ENCODE results near the gene NAA50. TPM values are rescaled to one million over a fixed set of nuclear protein-coding genes. Genes with fewer than 3 reads are reported as not detected.
A peak's percentile ranks its signal among the peaks of the same experiment; 100 is the strongest.

NAA50 gene
- total RNA-seq, 5 donors from 2014 or later (not counting 1 experiment from before 2014, with no cell fraction given) = 49.0 to 67.1 (median 61.8) TPM

- no peaks in the 10 kb centered on the region for H3K4me1 ChIP-seq (ENCODE audit: control insufficient read depth in 1 of 2, extremely low read depth in 1 of 2, insufficient read depth in 2 of 2, low read length in 2 of 2)
- peaks cover 0 to 2% of the 10 kb centered on the region in 2 donors for H3K36me3 ChIP-seq (ENCODE audit: control insufficient read depth in 2 of 2, extremely low read depth in 1 of 2, insufficient read depth in 1 of 2, low read length in 1 of 2)
- POLR2A ChIA-PET = interaction anchor here in 1 of 2 donors (0.6 kb wide), 1 partner anchor 139 kb away, joined by 3 read pairs; no protein-coding TSS in a partner anchor
- H3K9me3 ChIP-seq = peaks cover 2% of the 10 kb centered on the region
- H3K36me3 Mint-ChIP-seq = peaks cover 18% of the 10 kb centered on the region
- H3K4me1 Mint-ChIP-seq = peaks cover 7 to 16% (median 9%) of the 10 kb centered on the region in 3 donors
- H3K4me3 Mint-ChIP-seq = no peak overlapping the region
- CTCF ChIA-PET = no interaction called here
- H3K9me3 Mint-ChIP-seq = peaks cover 0 to 4% (median 3%) of the 10 kb centered on the region in 3 donors
- H3K27me3 ChIP-seq (replicated peaks in 1 of 2; ENCODE audit: control insufficient read depth in 2 of 2, extremely low read depth in 1 of 2, insufficient read depth in 2 of 2, low read length in 1 of 2) = no peaks in the 10 kb centered on the region
- no peak overlapping the region for H3K27ac ChIP-seq (ENCODE audit: low read length)
- no peak overlapping the region for H3K27ac Mint-ChIP-seq
- DNase-seq (no peak), ATAC-seq (replicated peaks in 1 of 4) (no peak)
- no CpG with 5 or more reads among the region's 1 CpG for WGBS (ENCODE audit: insufficient coverage)
- H3K4me3 ChIP-seq (ENCODE audit: control insufficient read depth in 1 of 2, extremely low read depth in 1 of 2, low read length in 1 of 2) = no peak overlapping the region
- H3K27me3 Mint-ChIP-seq = no peaks in the 10 kb centered on the region
Measured at GRCh38 chr3:113758389-113759024, 12.5 kb upstream of the NAA50 start.

GRCh38 chr3:113754494-113755159 lies 8.6 kb upstream of the NAA50 start:
- WGBS (ENCODE audit: insufficient coverage) = no CpG with 5 or more reads among the region's 5 CpGs
- H3K4me1 Mint-ChIP-seq = peaks cover 15 to 25% (median 16%) of the 10 kb centered on the region in 3 donors
- H3K27me3 Mint-ChIP-seq = no peaks in the 10 kb centered on the region
- H3K27ac Mint-ChIP-seq = no peak overlapping the region
- peaks cover 0 to 4% (median 3%) of the 10 kb centered on the region in 3 donors for H3K9me3 Mint-ChIP-seq
- Histone ChIP-seq H3K36me3 (ENCODE audit: control insufficient read depth in 2 of 2, extremely low read depth in 1 of 2, insufficient read depth in 1 of 2, low read length in 1 of 2) (no peaks in the 10 kb centered on the region), H3K9me3 (peaks cover 2% of the 10 kb centered on the region), H3K4me3 (ENCODE audit: control insufficient read depth in 1 of 2, extremely low read depth in 1 of 2, low read length in 1 of 2) (no peak overlapping the region), H3K27ac (ENCODE audit: low read length) (no peak overlapping the region), H3K4me1 (ENCODE audit: control insufficient read depth in 1 of 2, extremely low read depth in 1 of 2, insufficient read depth in 2 of 2, low read length in 2 of 2) (no peaks in the 10 kb centered on the region), H3K27me3 (replicated peaks in 1 of 2; ENCODE audit: control insufficient read depth in 2 of 2, extremely low read depth in 1 of 2, insufficient read depth in 2 of 2, low read length in 1 of 2) (no peaks in the 10 kb centered on the region)
- no peak overlapping the region for H3K4me3 Mint-ChIP-seq
- ATAC-seq (replicated peaks in 1 of 4) (no peak), DNase-seq (no peak)
- peaks cover 18% of the 10 kb centered on the region for H3K36me3 Mint-ChIP-seq
- ChIA-PET POLR2A (no interaction called here), CTCF (interaction anchor here in 1 of 2 donors (0.5 to 0.7 kb wide), 3 partner anchors 10 to 171 kb away, joined by 3 to 4 read pairs (median 3); no protein-coding TSS in a partner anchor)

- no peaks in the 10 kb centered on the region for H3K4me1 ChIP-seq (ENCODE audit: control insufficient read depth in 1 of 2, extremely low read depth in 1 of 2, insufficient read depth in 2 of 2, low read length in 2 of 2)
- peaks cover 22 to 35% (median 26%) of the 10 kb centered on the region in 3 donors for H3K4me1 Mint-ChIP-seq
- ATAC-seq (replicated peaks in 1 of 4) = no peak
- no peak overlapping the region for H3K27ac Mint-ChIP-seq
- peaks cover 14% of the 10 kb centered on the region for H3K36me3 Mint-ChIP-seq
- H3K4me3 Mint-ChIP-seq = no peak overlapping the region
- peaks cover 2% of the 10 kb centered on the region for H3K9me3 ChIP-seq
- H3K27me3 ChIP-seq (replicated peaks in 1 of 2; ENCODE audit: control insufficient read depth in 2 of 2, extremely low read depth in 1 of 2, insufficient read depth in 2 of 2, low read length in 1 of 2) = no peaks in the 10 kb centered on the region
- 86% methylated on average over 2 of the region's 4 CpGs for WGBS (ENCODE audit: insufficient coverage)
- ChIA-PET CTCF (interaction anchor here in 1 of 2 donors (0.6 to 0.7 kb wide), 3 partner anchors 58 to 81 kb away, joined by 3 to 13 read pairs (median 3); no protein-coding TSS in a partner anchor), POLR2A (no interaction called here)
- no peaks in the 10 kb centered on the region for H3K27me3 Mint-ChIP-seq
- H3K36me3 ChIP-seq (ENCODE audit: control insufficient read depth in 2 of 2, extremely low read depth in 1 of 2, insufficient read depth in 1 of 2, low read length in 1 of 2) = no peaks in the 10 kb centered on the region
- no peak overlapping the region for H3K27ac ChIP-seq (ENCODE audit: low read length)
- H3K4me3 ChIP-seq (ENCODE audit: control insufficient read depth in 1 of 2, extremely low read depth in 1 of 2, low read length in 1 of 2) = no peak overlapping the region
- H3K9me3 Mint-ChIP-seq = peaks cover 0 to 4% (median 3%) of the 10 kb centered on the region in 3 donors
- no peak for DNase-seq
Measured at GRCh38 chr3:113753376-113753985, 7.4 kb upstream of the NAA50 start.

- no peaks in the 10 kb centered on the region for H3K36me3 ChIP-seq (ENCODE audit: control insufficient read depth in 2 of 2, extremely low read depth in 1 of 2, insufficient read depth in 1 of 2, low read length in 1 of 2)
- Mint-ChIP-seq H3K27me3 (no peaks in the 10 kb centered on the region), H3K4me1 (peaks cover 27 to 51% (median 37%) of the 10 kb centered on the region in 3 donors), H3K9me3 (no peaks in the 10 kb centered on the region), H3K27ac (no peak overlapping the region), H3K36me3 (peaks cover 6% of the 10 kb centered on the region), H3K4me3 (no peak overlapping the region)
- no peak overlapping the region for H3K27ac ChIP-seq (ENCODE audit: low read length)
- no peaks in the 10 kb centered on the region for H3K27me3 ChIP-seq (replicated peaks in 1 of 2; ENCODE audit: control insufficient read depth in 2 of 2, extremely low read depth in 1 of 2, insufficient read depth in 2 of 2, low read length in 1 of 2)
- no peak overlapping the region for H3K4me3 ChIP-seq (ENCODE audit: control insufficient read depth in 1 of 2, extremely low read depth in 1 of 2, low read length in 1 of 2)
- ATAC-seq (replicated peaks in 1 of 4) (no peak), DNase-seq (no peak)
- CTCF ChIA-PET = interaction anchor here (0.6 to 1.5 kb wide), 4 partner anchors 10 to 791 kb away, joined by 3 to 5 read pairs (median 4); no protein-coding TSS in a partner anchor
- no peaks in the 10 kb centered on the region for H3K9me3 ChIP-seq
- POLR2A ChIA-PET = no interaction called here
- peaks cover 5 to 9% of the 10 kb centered on the region in 2 experiments for H3K4me1 ChIP-seq (ENCODE audit: control insufficient read depth in 1 of 2, extremely low read depth in 1 of 2, insufficient read depth in 2 of 2, low read length in 2 of 2)
Measured at GRCh38 chr3:113751141-113751540, 5.1 kb upstream of the NAA50 start.

- H3K27me3 Mint-ChIP-seq = no peaks in the 10 kb centered on the region
- peak overlapping the region; percentile 97 to 100 for H3K27ac Mint-ChIP-seq
- DNase-seq = peak in 3 of 35 experiments; percentile 3 to 38 (median 6)
- Histone ChIP-seq H3K36me3 (ENCODE audit: control insufficient read depth in 2 of 2, extremely low read depth in 1 of 2, insufficient read depth in 1 of 2, low read length in 1 of 2) (no peaks in the 10 kb centered on the region), H3K9me3 (no peaks in the 10 kb centered on the region), H3K27me3 (replicated peaks in 1 of 2; ENCODE audit: control insufficient read depth in 2 of 2, extremely low read depth in 1 of 2, insufficient read depth in 2 of 2, low read length in 1 of 2) (no peaks in the 10 kb centered on the region), H3K4me3 (ENCODE audit: control insufficient read depth in 1 of 2, extremely low read depth in 1 of 2, low read length in 1 of 2) (peak overlapping the region; percentile 68 to 91), H3K4me1 (ENCODE audit: control insufficient read depth in 1 of 2, extremely low read depth in 1 of 2, insufficient read depth in 2 of 2, low read length in 2 of 2) (peaks cover 18 to 20% of the 10 kb centered on the region in 2 experiments), H3K27ac (ENCODE audit: low read length) (peak overlapping the region; percentile 67)
- peaks cover 48 to 69% (median 56%) of the 10 kb centered on the region in 3 donors for H3K4me1 Mint-ChIP-seq
- no peak for ATAC-seq (replicated peaks in 1 of 4)
- ChIA-PET CTCF (interaction anchor here (0.7 to 3.6 kb wide), 8 partner anchors 9 to 543 kb away, joined by 3 to 109 read pairs (median 4); partner anchors contain the start of genes GRAMD1C (in 1 of the 2) and USF3 (in 1 of the 2)), POLR2A (interaction anchor here (0.5 to 1.4 kb wide), 5 partner anchors 11 to 714 kb away, joined by 3 to 15 read pairs (median 3); partner anchors contain the start of gene USF3 (in 1 of the 2))
- WGBS (ENCODE audit: insufficient coverage) = 0% methylated on average over 14 of the region's 18 CpGs
- H3K9me3 Mint-ChIP-seq = no peaks in the 10 kb centered on the region
- H3K36me3 Mint-ChIP-seq = no peaks in the 10 kb centered on the region
- H3K4me3 Mint-ChIP-seq = peak overlapping the region; percentile 92 to 100 (median 95)
Measured at GRCh38 chr3:113747283-113748046, 1.4 kb upstream of the NAA50 start.
